WTC11 (cell line): ENCODE results near the gene INO80.

ENCODE experiments used
- CREB1 ChIP-seq: sonication (generic); formaldehyde crosslinking; IDR thresholded peaks from 2 replicates; pipeline ENCODE4 v1.8.0; 2023; ENCODE audit warnings: mild to moderate bottlenecking, missing genetic modification reagents
- NFYB ChIP-seq: sonication (generic); formaldehyde crosslinking; conservative IDR thresholded peaks from 2 replicates; pipeline ENCODE4 v1.8.0; 2022; ENCODE audit warnings: low read depth, missing genetic modification reagents
- SP1 ChIP-seq: sonication (generic); formaldehyde crosslinking; conservative IDR thresholded peaks from 2 replicates; pipeline ENCODE4 v1.8.1; 2022; ENCODE audit warnings: missing genetic modification reagents
- ZBTB21 ChIP-seq: sonication (generic); formaldehyde crosslinking; IDR thresholded peaks from 2 replicates; pipeline ENCODE4 v1.8.1; 2023; ENCODE audit warnings: mild to moderate bottlenecking, missing genetic modification reagents, borderline replicate concordance
- TF ChIP-seq, protein P1 (sequence below): sonication (generic); formaldehyde crosslinking; IDR thresholded peaks from 2 replicates; pipeline ENCODE4 v1.8.1; 2022; ENCODE audit warnings: low read depth, missing genetic modification reagents, borderline replicate concordance
- TF ChIP-seq, protein P2 (sequence below): sonication (generic); formaldehyde crosslinking; IDR thresholded peaks from 2 replicates; pipeline ENCODE4 v1.8.0; 2022; ENCODE audit warnings: missing genetic modification reagents
- TF ChIP-seq, protein P3 (sequence below): fragments of 200-600 bp; IDR thresholded peaks from 2 replicates; pipeline ENCODE4 v1.8.0; 2022; ENCODE audit warnings: antibody characterized with exemption
- TF ChIP-seq, protein P4 (sequence below): sonication (generic); formaldehyde crosslinking; IDR thresholded peaks from 2 replicates; pipeline ENCODE4 v1.8.0; 2022; ENCODE audit warnings: mild to moderate bottlenecking, missing genetic modification reagents

DNA sequence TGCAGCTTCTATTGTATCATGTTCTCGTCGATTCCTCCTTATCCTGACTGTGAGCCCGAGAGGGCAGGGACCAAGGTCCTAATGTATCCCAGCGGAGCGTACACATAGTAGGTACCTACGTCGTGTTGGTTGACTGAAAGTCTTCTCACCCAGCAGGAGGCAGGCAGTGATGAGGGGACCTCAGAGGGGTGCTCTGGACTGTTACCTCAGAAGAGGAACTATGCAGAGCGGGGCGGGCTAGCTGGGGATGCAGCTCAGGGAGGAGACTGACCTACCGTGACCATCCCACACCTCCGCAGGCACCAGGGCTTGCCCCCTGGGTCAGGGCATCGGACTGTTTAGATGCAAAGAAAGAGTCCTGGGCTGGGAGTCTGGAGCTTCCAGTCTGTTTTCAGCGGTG is 151.4 kb downstream of the INO80 start:
- TF ChIP-seq NFYB (CRISPR knock-in tag) (no peak), SP1 (CRISPR knock-in tag) (no peak), ZBTB21 (CRISPR knock-in tag) (no peak), CREB1 (CRISPR knock-in tag) (no peak)
- TF ChIP-seq, protein P1, sequence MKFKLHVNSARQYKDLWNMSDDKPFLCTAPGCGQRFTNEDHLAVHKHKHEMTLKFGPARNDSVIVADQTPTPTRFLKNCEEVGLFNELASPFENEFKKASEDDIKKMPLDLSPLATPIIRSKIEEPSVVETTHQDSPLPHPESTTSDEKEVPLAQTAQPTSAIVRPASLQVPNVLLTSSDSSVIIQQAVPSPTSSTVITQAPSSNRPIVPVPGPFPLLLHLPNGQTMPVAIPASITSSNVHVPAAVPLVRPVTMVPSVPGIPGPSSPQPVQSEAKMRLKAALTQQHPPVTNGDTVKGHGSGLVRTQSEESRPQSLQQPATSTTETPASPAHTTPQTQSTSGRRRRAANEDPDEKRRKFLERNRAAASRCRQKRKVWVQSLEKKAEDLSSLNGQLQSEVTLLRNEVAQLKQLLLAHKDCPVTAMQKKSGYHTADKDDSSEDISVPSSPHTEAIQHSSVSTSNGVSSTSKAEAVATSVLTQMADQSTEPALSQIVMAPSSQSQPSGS (CRISPR knock-in tag), result no peak
- TF ChIP-seq, protein P2, sequence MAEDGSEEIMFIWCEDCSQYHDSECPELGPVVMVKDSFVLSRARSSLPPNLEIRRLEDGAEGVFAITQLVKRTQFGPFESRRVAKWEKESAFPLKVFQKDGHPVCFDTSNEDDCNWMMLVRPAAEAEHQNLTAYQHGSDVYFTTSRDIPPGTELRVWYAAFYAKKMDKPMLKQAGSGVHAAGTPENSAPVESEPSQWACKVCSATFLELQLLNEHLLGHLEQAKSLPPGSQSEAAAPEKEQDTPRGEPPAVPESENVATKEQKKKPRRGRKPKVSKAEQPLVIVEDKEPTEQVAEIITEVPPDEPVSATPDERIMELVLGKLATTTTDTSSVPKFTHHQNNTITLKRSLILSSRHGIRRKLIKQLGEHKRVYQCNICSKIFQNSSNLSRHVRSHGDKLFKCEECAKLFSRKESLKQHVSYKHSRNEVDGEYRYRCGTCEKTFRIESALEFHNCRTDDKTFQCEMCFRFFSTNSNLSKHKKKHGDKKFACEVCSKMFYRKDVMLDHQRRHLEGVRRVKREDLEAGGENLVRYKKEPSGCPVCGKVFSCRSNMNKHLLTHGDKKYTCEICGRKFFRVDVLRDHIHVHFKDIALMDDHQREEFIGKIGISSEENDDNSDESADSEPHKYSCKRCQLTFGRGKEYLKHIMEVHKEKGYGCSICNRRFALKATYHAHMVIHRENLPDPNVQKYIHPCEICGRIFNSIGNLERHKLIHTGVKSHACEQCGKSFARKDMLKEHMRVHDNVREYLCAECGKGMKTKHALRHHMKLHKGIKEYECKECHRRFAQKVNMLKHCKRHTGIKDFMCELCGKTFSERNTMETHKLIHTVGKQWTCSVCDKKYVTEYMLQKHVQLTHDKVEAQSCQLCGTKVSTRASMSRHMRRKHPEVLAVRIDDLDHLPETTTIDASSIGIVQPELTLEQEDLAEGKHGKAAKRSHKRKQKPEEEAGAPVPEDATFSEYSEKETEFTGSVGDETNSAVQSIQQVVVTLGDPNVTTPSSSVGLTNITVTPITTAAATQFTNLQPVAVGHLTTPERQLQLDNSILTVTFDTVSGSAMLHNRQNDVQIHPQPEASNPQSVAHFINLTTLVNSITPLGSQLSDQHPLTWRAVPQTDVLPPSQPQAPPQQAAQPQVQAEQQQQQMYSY (CRISPR knock-in tag), result no peak
- TF ChIP-seq, protein P3, sequence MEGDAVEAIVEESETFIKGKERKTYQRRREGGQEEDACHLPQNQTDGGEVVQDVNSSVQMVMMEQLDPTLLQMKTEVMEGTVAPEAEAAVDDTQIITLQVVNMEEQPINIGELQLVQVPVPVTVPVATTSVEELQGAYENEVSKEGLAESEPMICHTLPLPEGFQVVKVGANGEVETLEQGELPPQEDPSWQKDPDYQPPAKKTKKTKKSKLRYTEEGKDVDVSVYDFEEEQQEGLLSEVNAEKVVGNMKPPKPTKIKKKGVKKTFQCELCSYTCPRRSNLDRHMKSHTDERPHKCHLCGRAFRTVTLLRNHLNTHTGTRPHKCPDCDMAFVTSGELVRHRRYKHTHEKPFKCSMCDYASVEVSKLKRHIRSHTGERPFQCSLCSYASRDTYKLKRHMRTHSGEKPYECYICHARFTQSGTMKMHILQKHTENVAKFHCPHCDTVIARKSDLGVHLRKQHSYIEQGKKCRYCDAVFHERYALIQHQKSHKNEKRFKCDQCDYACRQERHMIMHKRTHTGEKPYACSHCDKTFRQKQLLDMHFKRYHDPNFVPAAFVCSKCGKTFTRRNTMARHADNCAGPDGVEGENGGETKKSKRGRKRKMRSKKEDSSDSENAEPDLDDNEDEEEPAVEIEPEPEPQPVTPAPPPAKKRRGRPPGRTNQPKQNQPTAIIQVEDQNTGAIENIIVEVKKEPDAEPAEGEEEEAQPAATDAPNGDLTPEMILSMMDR, result no peak
- TF ChIP-seq, protein P4, sequence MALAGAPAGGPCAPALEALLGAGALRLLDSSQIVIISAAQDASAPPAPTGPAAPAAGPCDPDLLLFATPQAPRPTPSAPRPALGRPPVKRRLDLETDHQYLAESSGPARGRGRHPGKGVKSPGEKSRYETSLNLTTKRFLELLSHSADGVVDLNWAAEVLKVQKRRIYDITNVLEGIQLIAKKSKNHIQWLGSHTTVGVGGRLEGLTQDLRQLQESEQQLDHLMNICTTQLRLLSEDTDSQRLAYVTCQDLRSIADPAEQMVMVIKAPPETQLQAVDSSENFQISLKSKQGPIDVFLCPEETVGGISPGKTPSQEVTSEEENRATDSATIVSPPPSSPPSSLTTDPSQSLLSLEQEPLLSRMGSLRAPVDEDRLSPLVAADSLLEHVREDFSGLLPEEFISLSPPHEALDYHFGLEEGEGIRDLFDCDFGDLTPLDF (CRISPR knock-in tag), result no peak
